ENCODE data around the gene HIPK2.

- TF ChIP-seq, protein P1, sequence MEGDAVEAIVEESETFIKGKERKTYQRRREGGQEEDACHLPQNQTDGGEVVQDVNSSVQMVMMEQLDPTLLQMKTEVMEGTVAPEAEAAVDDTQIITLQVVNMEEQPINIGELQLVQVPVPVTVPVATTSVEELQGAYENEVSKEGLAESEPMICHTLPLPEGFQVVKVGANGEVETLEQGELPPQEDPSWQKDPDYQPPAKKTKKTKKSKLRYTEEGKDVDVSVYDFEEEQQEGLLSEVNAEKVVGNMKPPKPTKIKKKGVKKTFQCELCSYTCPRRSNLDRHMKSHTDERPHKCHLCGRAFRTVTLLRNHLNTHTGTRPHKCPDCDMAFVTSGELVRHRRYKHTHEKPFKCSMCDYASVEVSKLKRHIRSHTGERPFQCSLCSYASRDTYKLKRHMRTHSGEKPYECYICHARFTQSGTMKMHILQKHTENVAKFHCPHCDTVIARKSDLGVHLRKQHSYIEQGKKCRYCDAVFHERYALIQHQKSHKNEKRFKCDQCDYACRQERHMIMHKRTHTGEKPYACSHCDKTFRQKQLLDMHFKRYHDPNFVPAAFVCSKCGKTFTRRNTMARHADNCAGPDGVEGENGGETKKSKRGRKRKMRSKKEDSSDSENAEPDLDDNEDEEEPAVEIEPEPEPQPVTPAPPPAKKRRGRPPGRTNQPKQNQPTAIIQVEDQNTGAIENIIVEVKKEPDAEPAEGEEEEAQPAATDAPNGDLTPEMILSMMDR (IDR thresholded peaks at IDR 0.05): no peak
- TF ChIP-seq POLR2A (IDR thresholded peaks at IDR 0.05) (no peak), POLR2AphosphoS5 (IDR thresholded peaks at IDR 0.05) (no peak)
Measured at GRCh38 chr7:139696552-139696951, 81.2 kb downstream of the HIPK2 start.
